Pancreas (tissue), 10 donors: Measurements from ENCODE around the gene GALNT5. TPM values are rescaled to one million over a fixed set of nuclear protein-coding genes. Genes with fewer than 3 reads are reported as not detected.

Source experiments
- ATAC-seq, 4 donors: fragments of 200-7000 bp; cut with Tn5 transposase; one replicate each; pipeline versions ENCODE4 v1.8.0 to v1.9.1; 2020; ENCODE audit warnings: mild to moderate bottlenecking in 4 of 4, moderate library complexity in 4 of 4
- DNase-seq, 6 donors: peaks; one replicate each; pipeline ENCODE4 v3.0.0-alpha.2; 2020
- FAIRE-seq: peaks from 2 replicates; lab custom pipeline; 2012; peaks lifted over from hg19 to GRCh38; lab: Jason Lieb, UNC
- H3K27ac ChIP-seq, 4 donors: fragments of 200-600 bp; sonication (generic); 1 replicate in 3 of 4; 2 replicates in 1 of 4; pipeline versions ENCODE4 v1.5.0 to v1.8.0; 2020
- H3K27me3 ChIP-seq, 4 donors: fragments of 200-600 bp; one replicate each; pipeline ENCODE4 v1.8.0; 2021
- H3K36me3 ChIP-seq, 3 donors: fragments of 200-600 bp; sonication (generic) in 1 of 3; one replicate each; pipeline versions ENCODE4 v1.5.0 to v1.8.0; 2020 to 2021
- H3K4me1 ChIP-seq, 3 donors: fragments of 200-600 bp; one replicate each; pipeline ENCODE4 v1.8.0; 2021
- H3K4me3 ChIP-seq, 4 donors: fragments of 200-600 bp; sonication (generic) in 2 of 4; one replicate each; pipeline versions ENCODE4 v1.5.0 to v1.8.0; 2020 to 2021
- H3K9me3 ChIP-seq, 4 donors: fragments of 200-600 bp; one replicate each; pipeline ENCODE4 v1.8.0; 2021
- CTCF ChIP-seq, 4 donors: fragments of 200-600 bp; sonication (generic) in 3 of 4; IDR thresholded peaks; one replicate each; pipeline versions ENCODE4 v1.5.0 to v1.8.0; 2021; ENCODE audit warnings: antibody characterized with exemption in 4 of 4
- WGBS, 2 donors: extraction: QIAGEN DNeasy Blood & Tissue Kit; methylation state at CpG; one replicate each; pipeline ENCODE4 v1.1.7; 2013; 5-methylcytosine and 5-hydroxymethylcytosine counted together
- intact Hi-C, 3 donors: fragments of 100-400 bp; cut with DNase I; formaldehyde crosslinking; loops; one replicate each; pipeline versions ENCODE4 v1.11.1 to v1.14.2; 2022
- polyA plus RNA-seq, 2 donors: library from polyadenylated mRNA; stranded (reverse); fragments of 200-250 nt; gene quantifications; one replicate each; pipeline ENCODE4 v1.2.3, GENCODE V29; 2013
- total RNA-seq, 6 donors: library from RNA; stranded (reverse); fragmentation: NEBNext Ultra II Directional in 4 of 6; extraction: Animal tissue kit (Norgen Biotek cat#: 25700) in 4 of 6; gene quantifications; one replicate each; pipeline versions ENCODE4 v1.2.1 to v1.2.4, GENCODE V29; 2021 to 2023
- donor health status: healthy with polysubstance abuse.
- donor health status: DM: no; HTN: no; CAD: no; lungs with moderate emphysema.
- donor health status: DM: no; HTN: no; CAD: no.
- donor health status: control.
- donor health status: control.
- donor health status: Bipolar disorder and iron deficiency.
- donor health status: DM: yes; HTN: yes; CAD: no.
- donor health status: DM: no; HTN: no; CAD: no.
- donor health status: DM: no; HTN: no; CAD: no.
- donor health status: DM: yes; HTN: yes; CAD: no.

Gene GALNT5
- total and polyA plus RNA-seq, 8 donors: 0.08 to 0.60 (median 0.16) TPM; not detected in 2

GRCh38 chr2:157307021-157307420, 49.5 kb downstream of the GALNT5 start:
- DNase-seq: no peak
- H3K27ac ChIP-seq: no peak overlapping the region
- FAIRE-seq: no peak
- H3K4me1 ChIP-seq: no peaks in the 10 kb centered on the region
- WGBS, 2 donors: 67 to 81% methylated on average over 1 of the region's 1 CpG
- ATAC-seq: no peak
- no peaks in the 10 kb centered on the region for H3K36me3 ChIP-seq
- no peak for TF ChIP-seq CTCF (IDR thresholded peaks at IDR 0.05)
- intact Hi-C loops: no loop called here
- H3K27me3 ChIP-seq: peaks cover 0 to 10% (median 0%) of the 10 kb centered on the region in 4 donors
- H3K9me3 ChIP-seq: no peaks in the 10 kb centered on the region
- H3K4me3 ChIP-seq: no peak overlapping the region

GRCh38 chr2:157309878-157310277, 52.4 kb downstream of the GALNT5 start:
- TF ChIP-seq CTCF (IDR thresholded peaks at IDR 0.05): no peak
- Histone ChIP-seq H3K36me3 (no peaks in the 10 kb centered on the region), H3K4me3 (no peak overlapping the region), H3K4me1 (no peaks in the 10 kb centered on the region), H3K27ac (no peak overlapping the region), H3K27me3 (no peaks in the 10 kb centered on the region), H3K9me3 (no peaks in the 10 kb centered on the region)
- 84 to 94% methylated on average over 2 of the region's 2 CpGs for WGBS, 2 donors
- intact Hi-C loops: no loop called here
- FAIRE-seq (no peak), ATAC-seq (no peak), DNase-seq (no peak)

GRCh38 chr2:157311706-157312105, 54.2 kb downstream of the GALNT5 start:
- intact Hi-C loops: no loop called here
- Histone ChIP-seq H3K9me3 (no peaks in the 10 kb centered on the region), H3K27ac (no peak overlapping the region), H3K36me3 (no peaks in the 10 kb centered on the region), H3K4me1 (no peaks in the 10 kb centered on the region), H3K4me3 (no peak overlapping the region), H3K27me3 (no peaks in the 10 kb centered on the region)
- TF ChIP-seq CTCF (IDR thresholded peaks at IDR 0.05): no peak
- ATAC-seq (no peak), DNase-seq (no peak), FAIRE-seq (no peak)
- WGBS, 2 donors: 53 to 64% methylated on average over 1 of the region's 1 CpG

- 98 to 100% methylated on average over 1 of the region's 1 CpG for WGBS, 2 donors
- intact Hi-C loops: no loop called here
- H3K27me3 ChIP-seq: no peaks in the 10 kb centered on the region
- TF ChIP-seq CTCF (IDR thresholded peaks at IDR 0.05): no peak
- H3K4me1 ChIP-seq: no peaks in the 10 kb centered on the region
- H3K4me3 ChIP-seq: no peak overlapping the region
- no peaks in the 10 kb centered on the region for H3K9me3 ChIP-seq
- FAIRE-seq (no peak), ATAC-seq (no peak), DNase-seq (no peak)
- no peaks in the 10 kb centered on the region for H3K36me3 ChIP-seq
- no peak overlapping the region for H3K27ac ChIP-seq
Observed at GRCh38 chr2:157312866-157313486, 55.5 kb downstream of the GALNT5 start.

- Histone ChIP-seq H3K9me3 (no peaks in the 10 kb centered on the region), H3K27me3 (no peaks in the 10 kb centered on the region), H3K27ac (no peak overlapping the region), H3K4me1 (no peaks in the 10 kb centered on the region), H3K36me3 (no peaks in the 10 kb centered on the region), H3K4me3 (no peak overlapping the region)
- ATAC-seq (no peak), FAIRE-seq (no peak), DNase-seq (no peak)
- intact Hi-C loops: no loop called here
- WGBS, 2 donors: 75 to 76% methylated on average over 4 of the region's 4 CpGs
- TF ChIP-seq CTCF (IDR thresholded peaks at IDR 0.05): no peak
Observed at GRCh38 chr2:157315901-157316300, 58.4 kb downstream of the GALNT5 start.
